Smooth muscle cell (in vitro differentiated cells): ENCODE results near the gene RAB1B. TPM values are rescaled to one million over a fixed set of nuclear protein-coding genes. Genes with fewer than 3 reads are reported as not detected.
"Not testable (repeated sequence)": the region's sequence is repeated elsewhere in the genome, so short reads cannot be mapped to it uniquely, and the experiment has no call there.

Experiments used
- DNase-seq: peaks from one replicate; lab custom pipeline; 2025; ENCODE audit not compliant: unreplicated experiment; lab: John Stamatoyannopoulos, UW
- H2AFZ ChIP-seq: fragments of 200-600 bp; sonication (generic); 2 replicates; pipeline ENCODE4 v1.6.0; 2016; ENCODE audit warnings: antibody characterized with exemption, low read depth, mild to moderate bottlenecking
- H3F3A ChIP-seq: fragments of 200-600 bp; sonication (generic); 2 replicates; pipeline ENCODE4 v1.6.0; 2017; ENCODE audit warnings: antibody characterized with exemption, low read depth
- H3K27ac ChIP-seq: fragments of 200-600 bp; sonication (generic); 2 replicates; pipeline ENCODE4 v1.5.1; 2016; ENCODE audit warnings: low read depth, mild to moderate bottlenecking
- H3K27me3 ChIP-seq: fragments of 200-600 bp; sonication (generic); 2 replicates; pipeline ENCODE4 v1.6.1; 2016; ENCODE audit warnings: low read depth, mild to moderate bottlenecking
- H3K36me3 ChIP-seq: fragments of 200-600 bp; sonication (generic); 2 replicates; pipeline ENCODE4 v1.5.1; 2016; ENCODE audit warnings: low read depth
- H3K4me1 ChIP-seq: fragments of 200-600 bp; sonication (generic); 2 replicates; pipeline ENCODE4 v1.5.1; 2016; ENCODE audit warnings: low read depth
- H3K4me2 ChIP-seq: fragments of 200-600 bp; sonication (generic); 2 replicates; pipeline ENCODE4 v1.6.0; 2016; ENCODE audit warnings: mild to moderate bottlenecking
- H3K4me3 ChIP-seq: fragments of 200-600 bp; sonication (generic); 2 replicates; pipeline ENCODE4 v1.5.1; 2016; ENCODE audit warnings: mild to moderate bottlenecking
- H3K79me2 ChIP-seq: fragments of 200-600 bp; sonication (generic); 2 replicates; pipeline ENCODE4 v1.6.0; 2016; ENCODE audit warnings: low read depth, mild to moderate bottlenecking
- H3K9ac ChIP-seq: fragments of 200-600 bp; sonication (generic); 2 replicates; pipeline ENCODE4 v1.6.0; 2016; ENCODE audit warnings: low read depth
- H3K9me3 ChIP-seq: fragments of 200-600 bp; sonication (generic); replicated peaks from 2 replicates; pipeline ENCODE4 v1.5.1; 2016; ENCODE audit warnings: low read depth
- H4K20me1 ChIP-seq: fragments of 200-600 bp; sonication (generic); 2 replicates; pipeline ENCODE4 v1.6.0; 2016; ENCODE audit warnings: low read depth
- WGBS: methylation state at CpG from one replicate; pipeline ENCODE4 v1.1.7; 2016; ENCODE audit warnings: low lambda C conversion rate; 5-methylcytosine and 5-hydroxymethylcytosine counted together
- polyA plus RNA-seq: library from polyadenylated mRNA; unstranded; fragments of >200 nt; fragmentation: Nextera tagmentation; extraction: Ambion mirVana; gene quantifications from 2 replicates; pipeline ENCODE4 v1.2.1, GENCODE V29; 2016
- total RNA-seq: library from RNA; depleted of rRNA; stranded (reverse); fragments of >200 nt; gene quantifications from 2 replicates; pipeline ENCODE4 v1.2.3, GENCODE V29; 2014
- TF ChIP-seq, protein P1 (sequence below): fragments of 200-600 bp; sonication (generic); IDR thresholded peaks from 2 replicates; pipeline ENCODE4 v1.5.1; 2017; ENCODE audit warnings: borderline replicate concordance, mild to moderate bottlenecking, antibody characterized with exemption; ENCODE audit not compliant: insufficient read depth, poor library complexity, severe bottlenecking

The RAB1B gene
- total and polyA plus RNA-seq, 2 experiments from 2014 or later, result 20.9 to 53.3 TPM

DNA sequence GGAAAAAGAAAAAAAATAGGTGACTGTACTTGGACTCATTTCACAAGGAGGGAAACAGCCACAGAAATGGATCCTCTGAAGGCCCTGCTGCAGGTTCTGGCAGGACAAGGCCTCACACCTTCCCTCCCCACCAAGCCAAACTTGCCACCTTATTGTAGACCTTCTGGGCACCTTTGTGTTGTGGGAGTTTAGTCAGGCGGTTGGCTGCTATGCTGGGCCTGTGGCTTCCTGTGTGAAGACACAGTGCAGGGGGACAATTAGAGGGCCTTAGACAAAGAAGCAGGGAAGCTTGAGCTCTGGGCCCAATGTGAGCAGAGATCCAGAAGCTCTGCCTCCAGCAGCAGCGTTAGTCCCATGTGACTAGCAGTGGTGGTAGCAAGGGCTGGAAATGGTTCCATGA lies 4.2 kb downstream of the RAB1B start:
- Histone ChIP-seq H3K9me3 (no peaks in the 10 kb centered on the region), H2AFZ (no peak overlapping the region), H4K20me1 (peaks cover 52% of the 10 kb centered on the region), H3K27ac (no peak overlapping the region), H3K9ac (no peak overlapping the region), H3K4me1 (peaks cover 5% of the 10 kb centered on the region), H3K79me2 (peaks cover 27% of the 10 kb centered on the region), H3K36me3 (peaks cover 3% of the 10 kb centered on the region), H3K27me3 (no peaks in the 10 kb centered on the region), H3K4me3 (no peak overlapping the region), H3K4me2 (no peak overlapping the region), H3F3A (peaks cover 6% of the 10 kb centered on the region)
- no peak for DNase-seq
- TF ChIP-seq, protein P1, sequence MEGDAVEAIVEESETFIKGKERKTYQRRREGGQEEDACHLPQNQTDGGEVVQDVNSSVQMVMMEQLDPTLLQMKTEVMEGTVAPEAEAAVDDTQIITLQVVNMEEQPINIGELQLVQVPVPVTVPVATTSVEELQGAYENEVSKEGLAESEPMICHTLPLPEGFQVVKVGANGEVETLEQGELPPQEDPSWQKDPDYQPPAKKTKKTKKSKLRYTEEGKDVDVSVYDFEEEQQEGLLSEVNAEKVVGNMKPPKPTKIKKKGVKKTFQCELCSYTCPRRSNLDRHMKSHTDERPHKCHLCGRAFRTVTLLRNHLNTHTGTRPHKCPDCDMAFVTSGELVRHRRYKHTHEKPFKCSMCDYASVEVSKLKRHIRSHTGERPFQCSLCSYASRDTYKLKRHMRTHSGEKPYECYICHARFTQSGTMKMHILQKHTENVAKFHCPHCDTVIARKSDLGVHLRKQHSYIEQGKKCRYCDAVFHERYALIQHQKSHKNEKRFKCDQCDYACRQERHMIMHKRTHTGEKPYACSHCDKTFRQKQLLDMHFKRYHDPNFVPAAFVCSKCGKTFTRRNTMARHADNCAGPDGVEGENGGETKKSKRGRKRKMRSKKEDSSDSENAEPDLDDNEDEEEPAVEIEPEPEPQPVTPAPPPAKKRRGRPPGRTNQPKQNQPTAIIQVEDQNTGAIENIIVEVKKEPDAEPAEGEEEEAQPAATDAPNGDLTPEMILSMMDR, result no peak
- 97% methylated on average over 2 of the region's 2 CpGs for WGBS

DNA sequence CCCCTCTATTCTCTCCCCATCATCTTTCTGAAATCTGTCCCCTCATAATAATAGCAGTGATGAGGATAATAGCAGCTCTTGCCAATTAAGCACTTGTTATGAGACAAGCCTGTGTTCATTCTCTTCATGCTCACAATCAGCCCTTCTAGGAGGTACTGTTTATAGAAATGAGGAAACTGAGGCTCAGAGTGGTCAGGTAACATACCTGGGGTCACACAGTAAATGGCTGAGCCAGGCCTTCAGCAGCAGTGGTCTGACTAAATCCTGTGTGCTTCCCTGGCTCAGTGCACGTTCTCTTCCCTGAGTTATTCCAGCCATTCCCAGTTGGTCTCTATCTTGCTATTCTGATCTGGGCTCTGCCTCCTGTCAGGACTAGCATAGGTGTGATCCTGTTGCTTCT lies 5.8 kb downstream of the RAB1B start:
- TF ChIP-seq, protein P1, result no peak
- no peak for DNase-seq

GRCh38 chr11:66275396-66275795 lies 7.0 kb downstream of the RAB1B start:
- H3K79me2 ChIP-seq, result peaks cover 10% of the 10 kb centered on the region
- H3K9me3 ChIP-seq, result no peaks in the 10 kb centered on the region
- WGBS, result 94% methylated on average over 8 of the region's 8 CpGs
- peaks cover 3% of the 10 kb centered on the region for H3K36me3 ChIP-seq
- no peak overlapping the region for H3K4me3 ChIP-seq
- TF ChIP-seq, protein P1, result no peak
- peaks cover 6% of the 10 kb centered on the region for H3F3A ChIP-seq
- no peak for DNase-seq
- H2AFZ ChIP-seq, result no peak overlapping the region
- no peak overlapping the region for H3K27ac ChIP-seq
- no peaks in the 10 kb centered on the region for H3K27me3 ChIP-seq
- H3K4me1 ChIP-seq, result no peaks in the 10 kb centered on the region
- peaks cover 43% of the 10 kb centered on the region for H4K20me1 ChIP-seq
- no peak overlapping the region for H3K4me2 ChIP-seq
- H3K9ac ChIP-seq, result no peak overlapping the region

More for the DNA sequence above, 5.8 kb downstream of the RAB1B start:
- H3K79me2 ChIP-seq, result peaks cover 22% of the 10 kb centered on the region
- H3K36me3 ChIP-seq, result peaks cover 3% of the 10 kb centered on the region
- H3K9me3 ChIP-seq, result no peaks in the 10 kb centered on the region
- 85% methylated on average over 1 of the region's 1 CpG for WGBS
- no peak overlapping the region for H2AFZ ChIP-seq
- peaks cover 52% of the 10 kb centered on the region for H4K20me1 ChIP-seq
- H3K4me2 ChIP-seq, result no peak overlapping the region
- no peaks in the 10 kb centered on the region for H3K27me3 ChIP-seq
- peaks cover 6% of the 10 kb centered on the region for H3F3A ChIP-seq
- H3K4me1 ChIP-seq, result peaks cover 4% of the 10 kb centered on the region
- H3K9ac ChIP-seq, result no peak overlapping the region
- no peak overlapping the region for H3K4me3 ChIP-seq
- no peak overlapping the region for H3K27ac ChIP-seq

- Histone ChIP-seq H3K4me1 (no peaks in the 10 kb centered on the region), H3K27me3 (no peaks in the 10 kb centered on the region), H3K4me3 (no peak overlapping the region), H3K4me2 (no peak overlapping the region), H2AFZ (no peak overlapping the region), H3F3A (peaks cover 6% of the 10 kb centered on the region), H4K20me1 (peaks cover 36% of the 10 kb centered on the region), H3K36me3 (peaks cover 3% of the 10 kb centered on the region), H3K27ac (no peak overlapping the region), H3K9ac (no peak overlapping the region), H3K9me3 (no peaks in the 10 kb centered on the region), H3K79me2 (peaks cover 5% of the 10 kb centered on the region)
- WGBS, result 96% methylated on average over 14 of the region's 14 CpGs
- TF ChIP-seq, protein P1, result no peak
- DNase-seq, result no peak
These were observed 7.7 kb downstream of the RAB1B start for GRCh38 chr11:66275984-66276612.

DNA sequence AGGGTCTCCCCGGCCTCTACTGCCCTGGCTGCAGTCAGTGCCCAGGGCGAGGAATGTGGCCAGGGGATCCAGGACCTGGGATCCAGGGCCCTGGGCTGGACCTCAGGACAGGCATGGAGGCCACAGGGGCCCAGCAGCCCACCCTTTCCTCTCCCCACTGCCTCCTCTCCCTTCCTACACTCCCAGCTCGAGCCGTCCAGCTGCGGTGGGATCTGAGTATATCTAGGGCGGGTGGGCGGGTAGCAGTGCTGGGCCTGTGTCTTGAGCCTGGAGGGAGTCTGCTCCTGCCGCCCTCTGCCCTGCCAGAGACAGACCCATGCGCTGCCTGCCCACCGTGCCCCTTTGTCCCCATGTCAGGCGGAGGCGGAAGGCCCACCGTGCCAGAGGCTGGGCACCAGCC lies 8.2 kb downstream of the RAB1B start:
- H3K79me2 ChIP-seq, H3F3A ChIP-seq, H3K27ac ChIP-seq, H2AFZ ChIP-seq, DNase-seq, H3K4me1 ChIP-seq, H3K4me3 ChIP-seq, H3K9ac ChIP-seq, H3K9me3 ChIP-seq, H3K4me2 ChIP-seq, H3K27me3 ChIP-seq, H3K36me3 ChIP-seq: not testable (repeated sequence)
- 79% methylated on average over 10 of the region's 13 CpGs for WGBS
- peaks cover 31% of the 10 kb centered on the region for H4K20me1 ChIP-seq
